ENCODE results near the gene GRIN2A. TPM values are rescaled to one million over a fixed set of nuclear protein-coding genes. Genes with fewer than 3 reads are reported as not detected.

Gene GRIN2A
- total and polyA plus RNA-seq, 2 of the 8 experiments (the other 6 are each of a cell fraction or from before 2014, with no cell fraction given), result 0.18 to 1.8 TPM

GRCh38 chr16:9780831-9781230, 401.4 kb downstream of the GRIN2A start:
- Histone ChIP-seq H3K23me2 (ENCODE audit: low read depth, low read length) (no peaks in the 10 kb centered on the region), H3K23ac (ENCODE audit: insufficient read length) (no peak overlapping the region), H3K4ac (replicated peaks; ENCODE audit: insufficient read length, low read depth, low read length) (no peak overlapping the region), H3K4me1 (replicated peaks in 1 of 4; ENCODE audit: control insufficient read depth in 3 of 4, insufficient read depth in 4 of 4, low read length in 3 of 4) (no peaks in the 10 kb centered on the region), H3K9ac (replicated peaks in 1 of 4; ENCODE audit: extremely low read depth in 1 of 4, low read depth in 3 of 4, low read length in 3 of 4) (no peak overlapping the region), H2AFZ (ENCODE audit: low read length) (no peak overlapping the region), H3K4me3 (ENCODE audit: extremely low read depth in 1 of 4, insufficient read depth in 2 of 4, low read depth in 3 of 4, low read length in 4 of 4) (no peak overlapping the region), H2BK20ac (ENCODE audit: low read length) (no peak overlapping the region), H3K79me1 (ENCODE audit: low read depth, low read length) (no peaks in the 10 kb centered on the region; the same call in 1 of the 2 replicates), H3K36me3 (ENCODE audit: control insufficient read depth in 2 of 4, insufficient read depth in 4 of 4, low read length in 3 of 4) (no peaks in the 10 kb centered on the region), H2BK15ac (ENCODE audit: low read length) (no peak overlapping the region), H3K56ac (replicated peaks; ENCODE audit: insufficient read length, low read depth, low read length) (no peak overlapping the region), H4K20me1 (replicated peaks in 1 of 2; ENCODE audit: control insufficient read depth in 1 of 2, insufficient read depth in 2 of 2, low read length in 2 of 2) (no peaks in the 10 kb centered on the region), H4K91ac (replicated peaks; ENCODE audit: insufficient read length, low read length) (no peak overlapping the region), H3K79me2 (ENCODE audit: control insufficient read depth in 1 of 2, insufficient read depth in 2 of 2, low read length in 2 of 2) (no peaks in the 10 kb centered on the region), H3K9me3 (ENCODE audit: insufficient read depth in 2 of 2, low read depth in 1 of 2, low read length in 1 of 2) (no peaks in the 10 kb centered on the region), H3K4me2 (ENCODE audit: insufficient read depth in 1 of 2, low read depth in 2 of 2, low read length in 2 of 2) (no peak overlapping the region), H2AK5ac (ENCODE audit: low read depth, low read length) (no peak overlapping the region), H2BK12ac (ENCODE audit: low read depth, low read length) (no peak overlapping the region), H3K27me3 (replicated peaks in 1 of 4; ENCODE audit: control insufficient read depth in 3 of 4, extremely low read depth in 1 of 4, insufficient read depth in 3 of 4, low read length in 3 of 4) (no peaks in the 10 kb centered on the region), H3K18ac (ENCODE audit: extremely low read depth, low read length) (no peak overlapping the region), H2BK120ac (replicated peaks; ENCODE audit: low read depth, low read length) (no peak overlapping the region), H2BK5ac (ENCODE audit: low read depth, low read length) (no peak overlapping the region), H4K8ac (ENCODE audit: extremely low read depth, insufficient read depth, low read length) (no peak overlapping the region), H4K5ac (ENCODE audit: insufficient read length, low read depth, low read length) (no peak overlapping the region), H3K27ac (ENCODE audit: low read depth, low read length) (no peak overlapping the region), H3K14ac (ENCODE audit: insufficient read length) (no peak overlapping the region)
- ChIA-PET POLR2A (ENCODE audit: partially characterized antibody) (no interaction called here), CTCF (ENCODE audit: partially characterized antibody) (interaction anchor here (0.8 kb wide), 1 partner anchor 39 kb away, joined by 3 read pairs; no protein-coding TSS in a partner anchor)
- FAIRE-seq, result no peak
- DNase-seq (ENCODE audit: low read depth in 1 of 2, low spot score in 2 of 2), result no peak
- 93% methylated on average over 4 of the region's 4 CpGs; no CpG with 5 or more reads in 1 of the 2 experiments for WGBS, 2 experiments (ENCODE audit: extremely low coverage in 1 of 2, insufficient coverage in 1 of 2, insufficient read length in 1 of 2, insufficient replicate concordance in 2 of 2, low coverage in 1 of 2, low lambda C conversion rate in 2 of 2, missing lambda C conversion rate in 1 of 2)
- no peak for TF ChIP-seq MAX (IDR thresholded peaks at IDR 0.05)
- TF ChIP-seq MAFK (IDR thresholded peaks at IDR 0.05; ENCODE audit: low read depth, low read length), result no peak
- TF ChIP-seq RXRA (IDR thresholded peaks at IDR 0.05; ENCODE audit: insufficient read depth, low read depth, low read length), result no peak
- no peak for TF ChIP-seq NRF1 (IDR thresholded peaks at IDR 0.05; ENCODE audit: low read depth, low read length)
- no peak for TF ChIP-seq TAF1 (IDR thresholded peaks at IDR 0.05; ENCODE audit: low read depth, low read length)
- no peak for TF ChIP-seq POU5F1 (IDR thresholded peaks at IDR 0.05; ENCODE audit: low read depth, low read length)
- no peak for TF ChIP-seq HDAC6 (IDR thresholded peaks at IDR 0.05; ENCODE audit: low read depth, low read length)
- no peak for TF ChIP-seq USF2 (IDR thresholded peaks at IDR 0.05; ENCODE audit: low read length)
- TF ChIP-seq EP300 (IDR thresholded peaks at IDR 0.05; ENCODE audit: borderline replicate concordance in 1 of 2, low read depth in 2 of 2, low read length in 2 of 2), result no peak
- TF ChIP-seq ASH2L (IDR thresholded peaks at IDR 0.05; ENCODE audit: low read length), result no peak
- no peak for TF ChIP-seq KDM1A (IDR thresholded peaks at IDR 0.05; ENCODE audit: borderline replicate concordance, low read length)
- no peak for TF ChIP-seq SUZ12 (IDR thresholded peaks at IDR 0.05; ENCODE audit: low read length)
- TF ChIP-seq YY1 (IDR thresholded peaks at IDR 0.05; ENCODE audit: low read depth, low read length), result no peak
- TF ChIP-seq SP1 (IDR thresholded peaks at IDR 0.05; ENCODE audit: low read depth, low read length), result no peak
- TF ChIP-seq SP4 (IDR thresholded peaks at IDR 0.05; ENCODE audit: low read length), result no peak
